Measurements from ENCODE around the gene CYP11A1. TPM values are rescaled to one million over a fixed set of nuclear protein-coding genes. Genes with fewer than 3 reads are reported as not detected.

Gene CYP11A1
- polyA plus RNA-seq, 3 donors: not detected

GRCh38 chr15:74345051-74345450 is 22.4 kb downstream of the CYP11A1 start:
- Mint-ChIP-seq H3K27me3 (ENCODE audit: low read depth in 3 of 3) (peaks cover 2 to 10% (median 8%) of the 10 kb centered on the region in 3 donors), H3K9me3 (no peaks in the 10 kb centered on the region), H3K36me3 (no peaks in the 10 kb centered on the region), H3K27ac (no peak overlapping the region), H3K4me3 (no peak overlapping the region), H3K4me1 (peaks cover 9% of the 10 kb centered on the region)
- Histone ChIP-seq H2AFZ (ENCODE audit: insufficient read depth, low read depth, low read length, poor library complexity, severe bottlenecking) (no peak overlapping the region), H3K4me3 (replicated peaks in 1 of 3; ENCODE audit: low read depth in 2 of 3, low read length in 3 of 3) (no peak overlapping the region), H3K9ac (ENCODE audit: insufficient read depth, low read length, poor library complexity, severe bottlenecking) (no peak overlapping the region), H3K36me3 (replicated peaks in 1 of 2; ENCODE audit: control insufficient read depth in 1 of 2, insufficient read depth in 2 of 2, low read length in 2 of 2) (no peaks in the 10 kb centered on the region), H3K4me1 (ENCODE audit: control insufficient read depth in 1 of 2, insufficient read depth in 2 of 2, low read length in 2 of 2) (peaks cover 5 to 6% of the 10 kb centered on the region in 2 donors), H3K9me3 (replicated peaks in 1 of 2; ENCODE audit: control insufficient read depth in 1 of 2, insufficient read depth in 1 of 2, low read length in 2 of 2) (no peaks in the 10 kb centered on the region), H3K4me2 (replicated peaks; ENCODE audit: extremely low read depth, low read length, poor library complexity, severe bottlenecking) (no peak overlapping the region), H3K27me3 (ENCODE audit: control insufficient read depth in 2 of 2, insufficient read depth in 2 of 2, low read length in 2 of 2) (no peaks in the 10 kb centered on the region), H3K79me2 (ENCODE audit: insufficient read depth, low read length) (no peaks in the 10 kb centered on the region), H3K27ac (ENCODE audit: low read depth in 1 of 2, low read length in 2 of 2) (no peak overlapping the region), H4K20me1 (ENCODE audit: insufficient read depth, low read length) (no peaks in the 10 kb centered on the region)
- DNase-seq: no peak
- 92% methylated on average over 9 of the region's 10 CpGs for WGBS (ENCODE audit: insufficient coverage)
- no peak for TF ChIP-seq CTCF (IDR thresholded peaks at IDR 0.05)
- intact Hi-C loops (cut with micrococcal nuclease): no loop called here

- WGBS (ENCODE audit: insufficient coverage): 80% methylated on average over 1 of the region's 8 CpGs
- Histone ChIP-seq H3K79me2 (ENCODE audit: insufficient read depth, low read length) (no peaks in the 10 kb centered on the region), H3K4me2 (replicated peaks; ENCODE audit: extremely low read depth, low read length, poor library complexity, severe bottlenecking) (no peak overlapping the region), H3K9me3 (replicated peaks in 1 of 2; ENCODE audit: control insufficient read depth in 1 of 2, insufficient read depth in 1 of 2, low read length in 2 of 2) (no peaks in the 10 kb centered on the region), H3K27me3 (ENCODE audit: control insufficient read depth in 2 of 2, insufficient read depth in 2 of 2, low read length in 2 of 2) (no peaks in the 10 kb centered on the region), H3K4me3 (replicated peaks in 1 of 3; ENCODE audit: low read depth in 2 of 3, low read length in 3 of 3) (no peak overlapping the region), H3K9ac (ENCODE audit: insufficient read depth, low read length, poor library complexity, severe bottlenecking) (no peak overlapping the region), H3K36me3 (replicated peaks in 1 of 2; ENCODE audit: control insufficient read depth in 1 of 2, insufficient read depth in 2 of 2, low read length in 2 of 2) (no peaks in the 10 kb centered on the region), H3K4me1 (ENCODE audit: control insufficient read depth in 1 of 2, insufficient read depth in 2 of 2, low read length in 2 of 2) (peaks cover 13 to 18% of the 10 kb centered on the region in 2 donors), H2AFZ (ENCODE audit: insufficient read depth, low read depth, low read length, poor library complexity, severe bottlenecking) (no peak overlapping the region), H3K27ac (ENCODE audit: low read depth in 1 of 2, low read length in 2 of 2) (no peak overlapping the region), H4K20me1 (ENCODE audit: insufficient read depth, low read length) (no peaks in the 10 kb centered on the region)
- no peaks in the 10 kb centered on the region for H3K36me3 Mint-ChIP-seq
- H3K4me3 Mint-ChIP-seq: no peak overlapping the region
- peaks cover 2 to 8% (median 8%) of the 10 kb centered on the region in 3 donors for H3K27me3 Mint-ChIP-seq (ENCODE audit: low read depth in 3 of 3)
- DNase-seq: no peak
- no peak overlapping the region for H3K27ac Mint-ChIP-seq
- H3K9me3 Mint-ChIP-seq: no peaks in the 10 kb centered on the region
- TF ChIP-seq CTCF (IDR thresholded peaks at IDR 0.05): no peak
- peaks cover 19% of the 10 kb centered on the region for H3K4me1 Mint-ChIP-seq
- intact Hi-C loops (cut with micrococcal nuclease): no loop called here
Observed at GRCh38 chr15:74343797-74344127, 23.7 kb downstream of the CYP11A1 start.
